Stimulated activated effector memory CD8-positive, alpha-beta T cell treated with anti-CD3 and anti-CD28 coated beads, Interleukin-12 subunit alpha, Interleukin-12 subunit beta, amount 100 ng/mL, for 72 hours (primary cell): ENCODE measurements around the gene MACROD2.

Experiments used
- ATAC-seq: fragments of 150-1000 bp; cut with Tn5 transposase; 2 replicates; pipeline ENCODE4 v1.10.0; 2021
- DNase-seq, 2 donors: peaks; one replicate each; pipeline ENCODE4 v3.0.0; 2021 to 2022; ENCODE audit warnings: low spot score in 2 of 2
- H3K27ac Mint-ChIP-seq: one replicate; pipeline ENCODE4 v1.8.0; 2022; ENCODE audit warnings: mild to moderate bottlenecking, mixed read lengths
- H3K36me3 Mint-ChIP-seq: one replicate; pipeline ENCODE4 v1.8.0; 2022; ENCODE audit warnings: mild to moderate bottlenecking, mixed read lengths
- H3K4me1 Mint-ChIP-seq: one replicate; pipeline ENCODE4 v1.8.0; 2022; ENCODE audit warnings: mixed read lengths
- H3K4me3 Mint-ChIP-seq: one replicate; pipeline ENCODE4 v1.8.0; 2022; ENCODE audit warnings: mild to moderate bottlenecking, mixed read lengths
- H3K9me3 Mint-ChIP-seq: one replicate; pipeline ENCODE4 v1.8.0; 2022; ENCODE audit warnings: mixed read lengths

MACROD2 gene

GRCh38 chr20:14882846-14883245 lies 887.5 kb downstream of the MACROD2 start:
- H3K36me3 Mint-ChIP-seq, result no peaks in the 10 kb centered on the region
- DNase-seq, result no peak
- no peaks in the 10 kb centered on the region for H3K4me1 Mint-ChIP-seq
- no peak overlapping the region for H3K27ac Mint-ChIP-seq
- ATAC-seq, result no peak
- H3K9me3 Mint-ChIP-seq, result peaks cover 22% of the 10 kb centered on the region
- H3K4me3 Mint-ChIP-seq, result no peak overlapping the region

DNA sequence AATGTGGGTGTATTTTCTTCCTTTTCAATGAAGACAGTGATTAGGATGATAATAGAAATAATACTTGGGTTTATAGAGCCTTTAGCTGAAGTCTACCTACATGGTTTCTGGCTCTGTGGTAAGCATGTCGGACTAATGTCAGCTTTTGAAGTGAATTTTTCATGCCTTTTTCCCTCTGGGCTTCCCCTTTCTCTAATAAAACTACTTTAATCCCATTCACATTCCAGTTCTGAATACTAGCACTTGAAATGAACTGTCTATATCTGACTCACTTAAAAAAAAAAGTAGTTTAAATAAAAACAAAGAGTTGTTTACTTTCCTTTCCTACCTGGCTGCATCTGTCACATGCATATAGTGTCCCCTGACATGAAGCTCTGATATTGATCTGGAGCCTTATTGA lies 888.0 kb downstream of the MACROD2 start:
- Mint-ChIP-seq H3K36me3 (no peaks in the 10 kb centered on the region), H3K9me3 (peaks cover 20% of the 10 kb centered on the region), H3K4me3 (no peak overlapping the region), H3K4me1 (no peaks in the 10 kb centered on the region), H3K27ac (no peak overlapping the region)
- ATAC-seq, result no peak
- no peak for DNase-seq

- Mint-ChIP-seq H3K9me3 (peaks cover 25% of the 10 kb centered on the region), H3K4me1 (no peaks in the 10 kb centered on the region), H3K4me3 (no peak overlapping the region), H3K36me3 (no peaks in the 10 kb centered on the region), H3K27ac (no peak overlapping the region)
- ATAC-seq (no peak), DNase-seq (no peak)
These were observed 890.3 kb downstream of the MACROD2 start for GRCh38 chr20:14885661-14886060.

- Mint-ChIP-seq H3K4me1 (no peaks in the 10 kb centered on the region), H3K9me3 (peaks cover 26% of the 10 kb centered on the region)
These were observed 892.8 kb downstream of the MACROD2 start for GRCh38 chr20:14888134-14888533.

DNA sequence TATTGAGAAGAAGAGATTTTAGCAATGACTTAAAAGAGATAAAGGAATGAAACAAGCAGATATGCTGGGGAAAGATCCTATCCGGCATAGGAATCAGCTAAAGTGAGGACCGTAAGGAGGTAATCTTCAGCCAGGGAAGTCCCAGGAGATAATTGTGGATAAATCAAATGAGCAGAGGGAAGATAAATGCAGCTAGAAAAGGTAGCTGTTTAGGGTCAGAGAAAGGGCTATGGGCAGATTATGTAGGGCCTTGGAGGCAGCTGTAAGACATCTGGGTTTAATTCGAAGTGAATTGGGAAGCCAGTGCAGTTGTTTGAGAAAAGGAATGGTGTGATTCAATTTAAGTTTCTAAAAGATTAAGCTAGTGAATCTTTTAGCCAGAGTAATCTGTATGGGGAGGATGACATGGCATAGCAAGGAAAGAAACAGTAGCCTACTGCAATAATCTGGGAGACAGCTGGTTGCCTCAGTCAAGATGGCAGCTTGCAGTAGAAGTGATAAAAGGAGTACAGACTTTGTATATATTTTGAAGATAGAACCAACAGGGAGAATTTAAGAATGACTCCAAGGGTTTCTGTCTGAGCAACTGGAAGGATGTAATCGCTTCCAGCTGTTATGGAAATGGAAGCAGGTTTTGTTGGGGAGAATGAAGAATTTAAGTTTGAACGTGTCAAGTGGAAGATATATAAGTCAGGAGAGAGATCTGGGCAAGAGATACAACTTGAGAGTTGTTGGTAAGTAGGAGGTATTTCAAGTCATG lies 894.4 kb downstream of the MACROD2 start:
- ATAC-seq, result no peak
- H3K4me1 Mint-ChIP-seq, result no peaks in the 10 kb centered on the region
- H3K27ac Mint-ChIP-seq, result no peak overlapping the region
- DNase-seq, result no peak
- H3K4me3 Mint-ChIP-seq, result no peak overlapping the region
- no peaks in the 10 kb centered on the region for H3K36me3 Mint-ChIP-seq
- peaks cover 26% of the 10 kb centered on the region for H3K9me3 Mint-ChIP-seq

More at GRCh38 chr20:14888134-14888533, 892.8 kb downstream of the MACROD2 start:
- ATAC-seq, result no peak
- no peak for DNase-seq
- no peak overlapping the region for H3K27ac Mint-ChIP-seq
- no peak overlapping the region for H3K4me3 Mint-ChIP-seq
- no peaks in the 10 kb centered on the region for H3K36me3 Mint-ChIP-seq

DNA sequence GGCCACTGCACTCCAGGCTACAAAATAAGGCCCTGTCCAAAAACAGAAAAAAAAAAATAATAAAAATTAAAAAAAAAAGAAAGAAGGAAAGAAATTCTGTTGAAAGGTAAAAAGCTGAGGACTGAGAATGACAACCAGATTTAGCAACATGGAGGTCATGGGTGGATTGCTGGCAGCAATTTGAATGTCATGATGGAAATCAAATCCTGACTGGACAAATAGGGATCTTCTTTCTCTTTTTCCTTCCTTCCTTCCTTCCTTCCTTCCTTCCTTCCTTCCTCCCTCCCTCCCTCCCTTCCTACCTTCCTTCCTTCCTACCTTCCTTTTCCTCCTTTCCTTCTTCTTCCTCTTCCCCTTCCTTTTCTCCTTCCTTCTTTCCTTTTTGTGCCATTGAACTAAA lies 895.4 kb downstream of the MACROD2 start:
- Mint-ChIP-seq H3K4me1 (no peaks in the 10 kb centered on the region), H3K4me3 (no peak overlapping the region), H3K36me3 (no peaks in the 10 kb centered on the region), H3K9me3 (peaks cover 24% of the 10 kb centered on the region), H3K27ac (no peak overlapping the region)
- DNase-seq (no peak), ATAC-seq (no peak)

- Mint-ChIP-seq H3K27ac (no peak overlapping the region), H3K36me3 (no peaks in the 10 kb centered on the region), H3K4me1 (no peaks in the 10 kb centered on the region), H3K4me3 (no peak overlapping the region), H3K9me3 (peaks cover 20% of the 10 kb centered on the region)
- no peak for ATAC-seq
- DNase-seq, result no peak
These were observed 897.5 kb downstream of the MACROD2 start for GRCh38 chr20:14892782-14893181.

DNA sequence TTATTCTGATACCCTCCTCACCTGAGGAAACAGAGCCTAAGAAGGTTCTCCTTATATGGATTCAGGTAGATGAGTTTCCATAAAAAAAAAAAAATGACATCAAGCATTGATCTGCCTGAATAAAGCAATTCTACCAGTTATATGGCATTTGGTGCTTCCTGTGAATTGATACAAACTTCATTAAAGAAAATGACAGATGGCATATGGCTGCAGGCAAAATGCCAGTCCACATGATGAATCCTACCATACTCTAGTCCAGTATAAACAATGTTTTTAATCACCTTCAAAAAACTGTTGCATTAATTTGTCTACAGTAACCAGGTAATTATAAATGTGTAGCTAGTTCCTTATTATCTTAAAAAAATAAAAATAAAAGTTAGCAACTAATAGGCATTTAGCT lies 901.3 kb downstream of the MACROD2 start:
- no peak overlapping the region for H3K27ac Mint-ChIP-seq
- no peaks in the 10 kb centered on the region for H3K36me3 Mint-ChIP-seq
- H3K4me1 Mint-ChIP-seq, result no peaks in the 10 kb centered on the region
- ATAC-seq (no peak), DNase-seq (no peak)
- H3K9me3 Mint-ChIP-seq, result peaks cover 7% of the 10 kb centered on the region
- H3K4me3 Mint-ChIP-seq, result no peak overlapping the region

DNA sequence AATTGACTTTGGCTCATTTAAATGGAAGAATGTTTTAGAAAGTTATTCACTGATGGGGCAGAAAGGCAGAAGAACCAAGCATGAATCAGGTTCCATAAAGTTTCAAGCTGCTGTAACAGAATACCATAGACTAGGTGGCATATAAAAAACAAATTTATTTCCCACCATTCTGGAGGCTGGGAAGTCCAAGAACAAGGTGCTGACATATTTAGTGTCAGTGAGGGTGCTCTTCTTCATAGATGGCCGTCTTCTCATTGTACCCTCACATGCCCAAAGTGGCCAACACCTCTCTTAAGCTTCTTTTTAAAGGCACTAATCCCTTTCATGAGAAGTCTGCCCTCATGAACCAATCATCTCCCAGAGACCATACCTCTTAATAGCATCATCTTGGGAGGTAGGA lies 902.3 kb downstream of the MACROD2 start:
- ATAC-seq (no peak), DNase-seq (no peak)
- no peaks in the 10 kb centered on the region for H3K36me3 Mint-ChIP-seq
- H3K4me3 Mint-ChIP-seq, result no peak overlapping the region
- H3K4me1 Mint-ChIP-seq, result no peaks in the 10 kb centered on the region
- peaks cover 9% of the 10 kb centered on the region for H3K9me3 Mint-ChIP-seq
- H3K27ac Mint-ChIP-seq, result no peak overlapping the region

- Mint-ChIP-seq H3K27ac (no peak overlapping the region), H3K4me1 (no peaks in the 10 kb centered on the region), H3K36me3 (no peaks in the 10 kb centered on the region), H3K9me3 (peaks cover 15% of the 10 kb centered on the region), H3K4me3 (no peak overlapping the region)
- DNase-seq, result no peak
- no peak for ATAC-seq
These were observed 907.2 kb downstream of the MACROD2 start for GRCh38 chr20:14902432-14903089.

DNA sequence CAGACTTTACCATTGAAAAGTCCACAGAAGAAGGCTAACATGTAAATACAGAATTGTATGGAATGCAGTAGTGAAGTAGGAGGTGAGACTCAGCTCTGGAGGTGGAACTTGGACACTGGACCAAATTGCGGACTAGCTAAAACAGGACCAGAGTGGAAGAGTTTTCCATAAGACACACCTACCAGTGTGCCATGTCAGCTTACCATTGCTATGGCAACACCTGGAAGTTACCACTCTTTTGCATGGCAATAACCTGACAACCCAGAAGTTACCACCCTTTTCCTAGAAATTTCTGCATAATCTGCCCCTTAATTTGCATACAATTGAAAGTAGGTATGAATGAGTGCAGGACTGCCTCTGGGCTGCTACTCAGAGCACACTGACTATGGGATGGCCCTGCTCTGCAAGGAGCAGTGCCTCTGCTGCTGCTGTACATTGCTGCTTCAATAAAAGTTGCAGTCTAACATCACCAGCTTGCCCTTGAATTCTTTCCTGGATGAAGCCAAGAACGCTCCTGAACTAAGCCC lies 911.7 kb downstream of the MACROD2 start:
- Mint-ChIP-seq H3K9me3 (peaks cover 18% of the 10 kb centered on the region), H3K4me3 (no peak overlapping the region), H3K4me1 (no peaks in the 10 kb centered on the region), H3K27ac (no peak overlapping the region), H3K36me3 (no peaks in the 10 kb centered on the region)
- no peak for ATAC-seq
- no peak for DNase-seq

DNA sequence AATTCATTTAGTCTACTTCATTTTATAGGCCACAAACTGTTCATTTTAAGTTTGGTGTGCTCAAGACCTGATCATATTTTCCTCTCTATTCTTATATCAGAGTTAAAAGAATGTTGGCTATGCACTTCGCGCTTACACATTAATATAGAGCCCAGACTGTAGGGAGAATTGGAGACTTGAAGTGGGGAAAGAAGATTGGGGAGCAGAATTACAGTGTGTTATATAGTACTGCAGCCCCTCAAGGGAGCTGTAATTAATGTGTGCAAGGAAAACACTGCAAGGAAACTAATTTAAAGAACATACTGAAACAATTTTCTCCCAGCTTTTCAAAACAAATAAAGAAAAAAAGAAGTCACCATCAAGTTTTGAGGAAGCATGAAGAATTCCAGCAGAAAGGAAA lies 914.8 kb downstream of the MACROD2 start:
- no peak overlapping the region for H3K27ac Mint-ChIP-seq
- H3K4me3 Mint-ChIP-seq, result no peak overlapping the region
- H3K36me3 Mint-ChIP-seq, result no peaks in the 10 kb centered on the region
- DNase-seq (no peak), ATAC-seq (no peak)
- H3K9me3 Mint-ChIP-seq, result peaks cover 14% of the 10 kb centered on the region
- H3K4me1 Mint-ChIP-seq, result no peaks in the 10 kb centered on the region

- no peaks in the 10 kb centered on the region for H3K4me1 Mint-ChIP-seq
- no peak overlapping the region for H3K27ac Mint-ChIP-seq
- H3K36me3 Mint-ChIP-seq, result no peaks in the 10 kb centered on the region
- DNase-seq (no peak), ATAC-seq (no peak)
- peaks cover 11% of the 10 kb centered on the region for H3K9me3 Mint-ChIP-seq
- no peak overlapping the region for H3K4me3 Mint-ChIP-seq
These were observed 918.7 kb downstream of the MACROD2 start for GRCh38 chr20:14913896-14914620.

DNA sequence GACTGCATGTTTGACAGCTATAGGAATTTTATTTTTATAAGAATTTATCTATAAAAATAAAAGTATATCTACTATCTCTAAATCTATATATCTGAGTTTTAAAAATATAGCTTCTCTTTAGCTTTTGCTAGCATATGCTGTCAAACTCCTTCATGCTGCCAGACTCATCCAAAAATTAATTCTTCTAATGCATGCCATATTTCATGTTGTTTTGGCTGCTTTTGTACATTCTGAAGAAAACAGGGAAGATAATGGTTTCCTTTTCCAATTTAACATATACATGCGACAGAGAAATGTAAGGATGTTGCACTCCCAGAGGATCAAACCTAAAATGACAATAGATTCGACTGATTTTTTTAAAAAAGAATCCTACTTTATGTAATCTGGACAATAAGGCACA lies 919.3 kb downstream of the MACROD2 start:
- Mint-ChIP-seq H3K4me3 (no peak overlapping the region), H3K36me3 (no peaks in the 10 kb centered on the region), H3K9me3 (peaks cover 11% of the 10 kb centered on the region), H3K27ac (no peak overlapping the region), H3K4me1 (no peaks in the 10 kb centered on the region)
- ATAC-seq (no peak), DNase-seq (no peak)

DNA sequence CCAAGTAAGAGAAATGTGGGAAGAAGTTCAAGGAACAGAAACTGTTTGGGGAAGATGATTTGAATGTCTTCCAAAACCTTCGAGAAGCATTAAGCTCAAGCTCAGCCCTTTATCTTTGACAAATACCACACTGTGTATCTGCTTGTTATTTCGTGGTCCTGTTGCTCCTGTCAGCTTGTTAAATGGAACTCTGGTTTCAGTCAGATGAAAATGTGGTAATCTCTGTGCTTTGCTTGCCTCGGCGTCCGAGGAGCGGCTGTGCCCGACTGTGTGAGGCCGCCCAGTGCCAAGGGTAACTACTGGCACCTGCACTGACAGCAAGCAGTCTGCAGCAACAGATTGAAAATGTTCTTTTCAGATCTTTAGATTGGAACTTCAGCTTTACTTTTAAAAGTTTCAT lies 920.0 kb downstream of the MACROD2 start:
- H3K9me3 Mint-ChIP-seq, result peaks cover 11% of the 10 kb centered on the region
- H3K4me1 Mint-ChIP-seq, result no peaks in the 10 kb centered on the region
- no peaks in the 10 kb centered on the region for H3K36me3 Mint-ChIP-seq
- DNase-seq (no peak), ATAC-seq (no peak)
- H3K4me3 Mint-ChIP-seq, result no peak overlapping the region
- H3K27ac Mint-ChIP-seq, result no peak overlapping the region
